ENCODE results near the gene CASP2.
A peak's percentile ranks its signal among the peaks of the same experiment; 100 is the strongest.

Gene CASP2

GRCh38 chr7:143287935-143288826 is at the start of gene CASP2:
CASP2 (plus strand) TSS chr7:143288351; CDS start chr7:143288456, 105 bp downstream.
- Mint-ChIP-seq H3K4me1 (ENCODE audit: low read depth) (peaks cover 46% of the 10 kb centered on the region), H3K4me3 (peak within 1 kb of the TSS; percentile 97), H3K9me3 (no peaks in the 10 kb centered on the region)

GRCh38 chr7:143239813-143240212 is 48.3 kb upstream of the CASP2 start:
- Mint-ChIP-seq H3K36me3 (ENCODE audit: low read depth) (peaks cover 21% of the 10 kb centered on the region), H3K9me3 (peaks cover 17% of the 10 kb centered on the region), H3K27ac (peak overlapping the region; percentile 89), H3K4me3 (peak overlapping the region; percentile 50), H3K4me1 (ENCODE audit: low read depth) (peaks cover 84% of the 10 kb centered on the region), H3K27me3 (no peaks in the 10 kb centered on the region)
- intact Hi-C loops (cut with micrococcal nuclease) = loop anchor here (1.0 to 5.0 kb wide), 5 partner anchors 23 to 247 kb away; partner anchors contain the start of genes GSTK1 and ZYX

More at GRCh38 chr7:143287935-143288826, at the start of gene CASP2:
- H3K27ac Mint-ChIP-seq = peak within 1 kb of the TSS; percentile 91
- no peaks in the 10 kb centered on the region for H3K27me3 Mint-ChIP-seq
- H3K36me3 Mint-ChIP-seq (ENCODE audit: low read depth) = peaks cover 36% of the 10 kb centered on the region
- intact Hi-C loops (cut with micrococcal nuclease) = no loop called here

DNA sequence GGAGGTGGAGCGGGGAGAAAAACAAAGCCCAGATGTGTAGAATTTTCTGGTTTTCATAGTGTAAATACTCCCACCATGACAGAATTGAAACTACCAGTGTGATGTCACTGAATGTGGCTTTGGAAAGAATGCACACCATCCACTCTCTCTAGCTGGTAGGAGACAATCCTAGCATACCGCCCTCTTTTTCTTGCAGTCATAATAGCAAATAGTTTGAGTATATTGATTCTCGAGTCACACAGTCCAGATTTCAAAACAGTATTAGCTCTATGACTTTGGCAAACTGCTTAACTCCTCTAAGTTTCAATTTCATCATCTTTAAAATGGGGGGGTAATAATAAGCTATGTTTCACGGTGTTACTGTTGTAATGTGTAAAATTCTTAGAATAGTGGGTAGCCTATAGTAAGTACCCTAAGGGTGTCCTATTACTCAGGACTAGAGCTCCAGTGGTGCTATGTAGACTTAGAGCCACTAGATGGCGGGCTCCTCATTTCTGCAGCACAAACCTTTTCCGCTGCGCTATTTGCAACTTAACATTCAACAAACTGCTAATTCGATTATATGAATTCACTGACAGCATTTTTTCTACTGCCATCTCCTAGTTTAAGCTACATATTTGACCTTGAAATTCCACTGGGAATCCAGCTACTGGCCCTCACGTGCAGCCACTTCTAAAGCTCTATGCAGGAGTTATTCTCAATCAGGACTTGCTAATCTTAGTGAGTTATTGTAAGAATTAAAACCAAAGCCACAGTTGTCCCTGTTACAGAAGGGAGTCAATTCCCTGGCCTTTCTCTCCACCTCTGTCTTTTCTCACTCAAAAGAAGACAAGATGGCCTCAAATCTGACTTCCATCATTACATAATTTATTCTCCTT is 47.6 kb upstream of the CASP2 start:
- peak overlapping the region; percentile 89 for H3K27ac Mint-ChIP-seq
- no peaks in the 10 kb centered on the region for H3K27me3 Mint-ChIP-seq
- H3K36me3 Mint-ChIP-seq (ENCODE audit: low read depth) = peaks cover 21% of the 10 kb centered on the region
- H3K9me3 Mint-ChIP-seq = peaks cover 17% of the 10 kb centered on the region
- intact Hi-C loops (cut with micrococcal nuclease) = loop anchor here (1.0 to 5.0 kb wide), 5 partner anchors 22 to 247 kb away; partner anchors contain the start of genes GSTK1 and ZYX
- peak overlapping the region; percentile 50 for H3K4me3 Mint-ChIP-seq
- peaks cover 85% of the 10 kb centered on the region for H3K4me1 Mint-ChIP-seq (ENCODE audit: low read depth)

DNA sequence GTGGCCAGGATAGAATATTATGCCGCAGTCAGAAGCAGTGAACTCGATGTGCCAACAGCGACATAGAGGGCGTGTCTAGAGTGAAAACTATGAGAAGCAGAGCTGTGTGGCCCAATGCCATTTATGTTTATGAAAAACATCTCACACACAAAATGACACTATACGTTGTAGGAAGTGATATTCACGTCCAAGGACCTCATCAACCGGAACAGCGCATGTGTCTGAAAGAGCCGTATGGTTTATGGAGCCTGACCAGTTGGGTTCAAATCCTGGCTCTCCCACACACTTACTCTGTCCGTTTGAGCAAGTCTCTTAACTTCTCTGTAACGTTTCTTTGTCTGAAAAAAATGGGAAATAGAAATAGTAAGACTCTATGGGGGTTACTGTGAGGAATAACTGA is 45.8 kb upstream of the CASP2 start:
- Mint-ChIP-seq H3K36me3 (ENCODE audit: low read depth) (peaks cover 7% of the 10 kb centered on the region), H3K4me3 (no peak overlapping the region), H3K9me3 (no peaks in the 10 kb centered on the region), H3K27me3 (no peaks in the 10 kb centered on the region), H3K27ac (peak overlapping the region; percentile 75), H3K4me1 (ENCODE audit: low read depth) (peaks cover 85% of the 10 kb centered on the region)
- intact Hi-C loops (cut with micrococcal nuclease) = loop anchor here (5.0 kb wide), 1 partner anchor 245 kb away; no protein-coding TSS in a partner anchor

DNA sequence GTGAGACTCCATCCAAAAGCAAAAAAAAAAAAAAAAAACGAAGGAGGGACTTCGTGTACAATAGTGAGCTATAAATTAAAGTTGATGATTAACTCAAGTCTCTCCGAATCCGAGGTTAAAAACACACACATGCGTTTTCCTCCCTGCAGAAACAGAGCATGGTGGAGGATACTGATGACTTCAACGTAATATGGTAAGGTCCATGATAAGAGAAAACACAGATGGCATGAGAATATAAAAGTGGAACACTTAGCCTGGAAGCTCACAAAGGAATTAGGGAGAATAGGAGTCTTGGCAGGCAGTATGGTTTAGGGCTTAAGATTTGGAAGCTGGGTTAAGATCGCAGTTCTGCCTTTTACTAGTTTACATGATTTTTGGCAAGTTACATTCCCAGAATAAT is 45.0 kb upstream of the CASP2 start:
- intact Hi-C loops (cut with micrococcal nuclease) = loop anchor here (5.0 kb wide), 1 partner anchor 244 kb away; no protein-coding TSS in a partner anchor
- Mint-ChIP-seq H3K27ac (peak overlapping the region; percentile 75), H3K27me3 (no peaks in the 10 kb centered on the region), H3K4me1 (ENCODE audit: low read depth) (peaks cover 83% of the 10 kb centered on the region), H3K4me3 (no peak overlapping the region), H3K9me3 (no peaks in the 10 kb centered on the region), H3K36me3 (ENCODE audit: low read depth) (no peaks in the 10 kb centered on the region)

DNA sequence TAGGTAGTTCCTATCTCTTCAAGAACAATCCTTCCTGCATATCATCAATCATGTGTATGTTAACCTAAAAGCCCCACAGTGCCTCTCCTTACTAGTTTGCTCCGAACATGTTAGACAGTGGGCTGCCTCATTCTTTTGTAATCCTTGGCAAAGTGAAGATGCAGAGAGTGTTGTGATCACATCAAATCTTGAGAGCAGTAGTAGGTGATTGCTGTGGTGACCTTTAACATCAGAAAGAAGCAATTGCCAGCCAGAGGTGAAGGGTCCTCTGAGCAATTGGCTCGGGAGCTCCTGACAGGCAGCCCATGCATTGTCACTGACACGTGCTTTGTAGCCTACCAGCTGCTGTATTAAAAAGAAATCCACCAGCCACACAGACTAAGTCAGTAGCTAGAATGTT is 44.5 kb upstream of the CASP2 start:
- Mint-ChIP-seq H3K4me1 (ENCODE audit: low read depth) (peaks cover 84% of the 10 kb centered on the region), H3K4me3 (no peak overlapping the region), H3K36me3 (ENCODE audit: low read depth) (no peaks in the 10 kb centered on the region), H3K27me3 (no peaks in the 10 kb centered on the region), H3K9me3 (no peaks in the 10 kb centered on the region), H3K27ac (peak overlapping the region; percentile 64)
- intact Hi-C loops (cut with micrococcal nuclease) = loop anchor here (5.0 kb wide), 1 partner anchor 244 kb away; no protein-coding TSS in a partner anchor

DNA sequence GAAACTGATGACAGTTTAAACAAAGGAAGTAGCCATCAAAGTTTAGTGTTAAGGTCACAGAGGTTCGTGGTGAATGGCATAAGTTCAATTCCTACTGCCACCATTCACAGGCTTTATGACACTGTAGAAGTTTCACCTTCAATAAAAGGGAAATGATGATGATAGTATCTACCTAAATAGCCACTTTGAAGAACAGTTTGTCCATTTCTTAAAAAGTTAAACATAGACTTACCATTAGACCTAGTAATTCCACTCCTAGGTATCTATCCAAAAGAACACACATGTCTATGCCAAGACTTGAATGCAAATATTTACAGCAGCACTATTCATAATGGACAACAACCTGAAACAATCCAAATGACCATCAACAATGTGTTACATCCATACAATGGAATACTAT is 43.8 kb upstream of the CASP2 start:
- Mint-ChIP-seq H3K27me3 (no peaks in the 10 kb centered on the region), H3K9me3 (no peaks in the 10 kb centered on the region), H3K4me3 (no peak overlapping the region)

GRCh38 chr7:143245123-143245522 is 43.0 kb upstream of the CASP2 start:
- H3K36me3 Mint-ChIP-seq (ENCODE audit: low read depth) = peaks cover 6% of the 10 kb centered on the region
- no peaks in the 10 kb centered on the region for H3K9me3 Mint-ChIP-seq
- H3K27ac Mint-ChIP-seq = peak overlapping the region; percentile 82
- no peak overlapping the region for H3K4me3 Mint-ChIP-seq
- peaks cover 89% of the 10 kb centered on the region for H3K4me1 Mint-ChIP-seq (ENCODE audit: low read depth)
- H3K27me3 Mint-ChIP-seq = no peaks in the 10 kb centered on the region
- intact Hi-C loops (cut with micrococcal nuclease) = no loop called here

More for the DNA sequence above, 43.8 kb upstream of the CASP2 start:
- peaks cover 4% of the 10 kb centered on the region for H3K36me3 Mint-ChIP-seq (ENCODE audit: low read depth)
- peaks cover 84% of the 10 kb centered on the region for H3K4me1 Mint-ChIP-seq (ENCODE audit: low read depth)
- intact Hi-C loops (cut with micrococcal nuclease) = loop anchor here (5.0 kb wide), 1 partner anchor 243 kb away; no protein-coding TSS in a partner anchor
- H3K27ac Mint-ChIP-seq = peak overlapping the region; percentile 82

GRCh38 chr7:143247372-143247771 is 40.8 kb upstream of the CASP2 start:
- H3K4me3 Mint-ChIP-seq = no peak overlapping the region
- H3K36me3 Mint-ChIP-seq (ENCODE audit: low read depth) = peaks cover 6% of the 10 kb centered on the region
- H3K27ac Mint-ChIP-seq = peak overlapping the region; percentile 54
- intact Hi-C loops (cut with micrococcal nuclease) = no loop called here
- peaks cover 87% of the 10 kb centered on the region for H3K4me1 Mint-ChIP-seq (ENCODE audit: low read depth)
- no peaks in the 10 kb centered on the region for H3K27me3 Mint-ChIP-seq
- no peaks in the 10 kb centered on the region for H3K9me3 Mint-ChIP-seq

DNA sequence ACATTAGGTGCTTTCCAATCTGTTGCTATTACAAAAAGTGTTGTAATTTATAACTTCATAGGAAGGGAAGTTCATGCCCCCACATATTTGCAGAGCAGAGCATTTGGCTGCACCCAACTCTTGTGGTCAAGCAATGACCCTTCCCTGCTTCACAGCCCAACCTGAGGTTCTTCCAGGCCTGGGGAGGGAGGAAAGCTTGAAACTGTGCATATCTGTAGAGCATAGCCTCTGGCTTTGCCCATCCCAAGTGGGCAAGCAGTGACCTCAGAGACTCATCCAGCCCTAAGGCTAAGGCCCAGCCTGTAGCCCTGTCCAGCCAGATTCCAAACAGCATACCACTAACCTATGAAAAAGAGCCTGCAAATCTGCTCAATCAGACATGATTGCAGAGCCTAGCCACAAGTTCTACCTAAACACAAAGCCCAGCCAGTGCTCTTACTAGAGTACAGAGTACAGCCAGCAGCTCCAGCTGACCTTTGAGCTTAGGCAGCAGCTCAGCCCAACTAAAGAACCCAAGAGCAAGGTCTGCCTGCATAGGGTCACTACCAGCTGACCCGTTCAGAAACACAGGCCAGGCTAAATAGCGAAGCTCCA is 39.3 kb upstream of the CASP2 start:
- intact Hi-C loops (cut with micrococcal nuclease) = no loop called here
- Mint-ChIP-seq H3K9me3 (peaks cover 6% of the 10 kb centered on the region), H3K4me3 (no peak overlapping the region), H3K36me3 (ENCODE audit: low read depth) (peaks cover 6% of the 10 kb centered on the region), H3K27me3 (no peaks in the 10 kb centered on the region), H3K27ac (peak overlapping the region; percentile 87), H3K4me1 (ENCODE audit: low read depth) (peaks cover 77% of the 10 kb centered on the region)

DNA sequence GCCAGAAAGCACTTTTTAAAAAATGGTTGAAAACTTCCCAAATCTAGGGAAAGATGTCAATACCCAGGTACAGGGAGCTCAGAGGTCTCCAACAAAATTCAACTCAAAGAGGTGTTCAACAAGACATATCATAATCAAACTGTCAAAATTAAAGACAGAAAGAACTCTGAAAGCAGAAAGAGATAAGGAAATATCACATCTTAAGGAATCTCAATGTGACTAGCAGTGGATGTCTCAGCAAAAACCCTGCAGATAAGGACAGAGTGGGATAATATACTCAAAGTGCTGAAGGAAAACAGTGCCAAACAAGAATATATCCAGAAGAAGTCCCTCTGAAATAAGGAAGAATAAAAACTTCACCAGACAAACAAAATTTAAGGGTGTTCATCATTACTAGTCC is 38.0 kb upstream of the CASP2 start:
- peaks cover 6% of the 10 kb centered on the region for H3K36me3 Mint-ChIP-seq (ENCODE audit: low read depth)
- H3K4me1 Mint-ChIP-seq (ENCODE audit: low read depth) = peaks cover 67% of the 10 kb centered on the region
- no peaks in the 10 kb centered on the region for H3K27me3 Mint-ChIP-seq
- no peak overlapping the region for H3K4me3 Mint-ChIP-seq
- H3K27ac Mint-ChIP-seq = peak overlapping the region; percentile 66
- peaks cover 8% of the 10 kb centered on the region for H3K9me3 Mint-ChIP-seq
- intact Hi-C loops (cut with micrococcal nuclease) = no loop called here

- Mint-ChIP-seq H3K4me3 (no peak overlapping the region), H3K27ac (no peak overlapping the region), H3K36me3 (ENCODE audit: low read depth) (peaks cover 6% of the 10 kb centered on the region), H3K27me3 (no peaks in the 10 kb centered on the region), H3K4me1 (ENCODE audit: low read depth) (peaks cover 66% of the 10 kb centered on the region), H3K9me3 (peaks cover 8% of the 10 kb centered on the region)
- intact Hi-C loops (cut with micrococcal nuclease) = no loop called here
Observed at GRCh38 chr7:143250822-143251221, 37.3 kb upstream of the CASP2 start.

GRCh38 chr7:143252006-143252405 is 36.1 kb upstream of the CASP2 start:
- Mint-ChIP-seq H3K36me3 (ENCODE audit: low read depth) (peaks cover 6% of the 10 kb centered on the region), H3K4me3 (no peak overlapping the region), H3K4me1 (ENCODE audit: low read depth) (peaks cover 60% of the 10 kb centered on the region), H3K9me3 (peaks cover 8% of the 10 kb centered on the region), H3K27me3 (no peaks in the 10 kb centered on the region), H3K27ac (no peak overlapping the region)
- intact Hi-C loops (cut with micrococcal nuclease) = no loop called here
